Naive thymus-derived CD4-positive, alpha-beta T cell (primary cell): Measurements from ENCODE around the gene SECTM1. TPM values are rescaled to one million over a fixed set of nuclear protein-coding genes. Genes with fewer than 3 reads are reported as not detected.
"Not testable (repeated sequence)": the region's sequence is repeated elsewhere in the genome, so short reads cannot be mapped to it uniquely, and the experiment has no call there.

ENCODE experiments used
- ATAC-seq: fragments of 150-1000 bp; cut with Tn5 transposase; 2 replicates; pipeline ENCODE4 v1.10.0; 2021; ENCODE audit warnings: mild to moderate bottlenecking, moderate library complexity
- CTCF ChIA-PET: fragments of 350-600 bp; sonication (Branson Sonifier 250); formaldehyde crosslinking; loops from one replicate; lab custom pipeline; 2021; ENCODE audit warnings: antibody characterized with exemption; lab: Charles Lee
- POLR2A ChIA-PET: fragments of 350-600 bp; sonication (Branson Sonifier 250); formaldehyde crosslinking; loops from one replicate; lab custom pipeline; 2021; ENCODE audit warnings: antibody characterized with exemption, inconsistent platforms; lab: Charles Lee
- DNase-seq, 9 donors: peaks; one replicate each; pipeline versions ENCODE4 v3.0.0 to v3.0.0-alpha.2; 2020 to 2022; ENCODE audit warnings: mixed read lengths in 1 of 9
- H3K27ac ChIP-seq: one replicate; pipeline ENCODE4 v1.7.0; 2013; ENCODE audit warnings: mild to moderate bottlenecking, low read depth, low read length, moderate library complexity
- H3K27me3 ChIP-seq, 2 donors: one replicate each; pipeline ENCODE4 v1.7.0; 2013; ENCODE audit warnings: low read length in 2 of 2, mild to moderate bottlenecking in 2 of 2, moderate library complexity in 2 of 2; ENCODE audit not compliant: control insufficient read depth in 2 of 2, insufficient read depth in 2 of 2
- H3K36me3 ChIP-seq, 3 experiments: 1 replicate in 2 of 3; 2 replicates in 1 of 3; pipeline ENCODE4 v1.7.0; 2013; ENCODE audit warnings: low read length in 3 of 3, mild to moderate bottlenecking in 3 of 3, moderate library complexity in 1 of 3; ENCODE audit not compliant: insufficient read depth in 3 of 3, control insufficient read depth in 2 of 3
- H3K4me1 ChIP-seq, 2 donors: one replicate each; pipeline ENCODE4 v1.7.0; 2013; ENCODE audit warnings: low read length in 2 of 2, mild to moderate bottlenecking in 2 of 2, moderate library complexity in 1 of 2; ENCODE audit not compliant: control insufficient read depth in 2 of 2, insufficient read depth in 2 of 2
- H3K4me3 ChIP-seq: 2 replicates; pipeline ENCODE4 v1.7.0; 2013; ENCODE audit warnings: mild to moderate bottlenecking, low read length
- H3K9me3 ChIP-seq, 3 experiments: 1 replicate in 2 of 3; 2 replicates in 1 of 3; pipeline ENCODE4 v1.7.0; 2013; ENCODE audit warnings: low read length in 3 of 3; ENCODE audit not compliant: control insufficient read depth in 2 of 3
- H3K27ac Mint-ChIP-seq, 9 donors: one replicate each; pipeline ENCODE4 v1.8.0; 2020 to 2022; ENCODE audit warnings: mixed read lengths in 9 of 9, mild to moderate bottlenecking in 8 of 9, moderate library complexity in 5 of 9, inconsistent platforms in 2 of 9
- H3K27me3 Mint-ChIP-seq, 5 donors: one replicate each; pipeline ENCODE4 v1.8.0; 2021 to 2022; ENCODE audit warnings: mixed read lengths in 5 of 5, mild to moderate bottlenecking in 1 of 5
- H3K36me3 Mint-ChIP-seq, 5 donors: one replicate each; pipeline ENCODE4 v1.8.0; 2020 to 2022; ENCODE audit warnings: mixed read lengths in 5 of 5, mild to moderate bottlenecking in 3 of 5, inconsistent platforms in 1 of 5
- H3K4me1 Mint-ChIP-seq, 7 donors: one replicate each; pipeline ENCODE4 v1.8.0; 2020 to 2022; ENCODE audit warnings: mixed read lengths in 7 of 7, mild to moderate bottlenecking in 3 of 7, inconsistent platforms in 1 of 7
- H3K4me3 Mint-ChIP-seq, 10 donors: one replicate each; pipeline ENCODE4 v1.8.0; 2020 to 2022; ENCODE audit warnings: mild to moderate bottlenecking in 10 of 10, mixed read lengths in 10 of 10, moderate library complexity in 6 of 10, inconsistent platforms in 2 of 10
- H3K9me3 Mint-ChIP-seq, 11 donors: one replicate each; pipeline ENCODE4 v1.8.0; 2020 to 2022; ENCODE audit warnings: mixed read lengths in 11 of 11, mild to moderate bottlenecking in 4 of 11, inconsistent platforms in 1 of 11, moderate library complexity in 1 of 11
- intact Hi-C, 2 donors: fragments of 100-400 bp; cut with micrococcal nuclease; formaldehyde crosslinking; loops; one replicate each; pipeline ENCODE4 v1.15.1; 2023
- polyA plus RNA-seq, 2 donors: library from polyadenylated mRNA; unstranded; fragments of 300-500 nt; fragmentation: Illumina TruSeq; gene quantifications; one replicate each; pipeline ENCODE4 v1.2.3, GENCODE V29; 2021
- total RNA-seq, 6 experiments: library from RNA in 5 of 6; stranded (reverse) in 5 of 6; gene quantifications; 1 replicate in 5 of 6; 2 replicates in 1 of 6; pipeline ENCODE4 v1.2.3 and lab custom pipeline; 2021 to 2026

The SECTM1 gene
- total and polyA plus RNA-seq, 7 experiments from 2014 or later, result 1.5 to 32.4 (median 3.2) TPM

DNA sequence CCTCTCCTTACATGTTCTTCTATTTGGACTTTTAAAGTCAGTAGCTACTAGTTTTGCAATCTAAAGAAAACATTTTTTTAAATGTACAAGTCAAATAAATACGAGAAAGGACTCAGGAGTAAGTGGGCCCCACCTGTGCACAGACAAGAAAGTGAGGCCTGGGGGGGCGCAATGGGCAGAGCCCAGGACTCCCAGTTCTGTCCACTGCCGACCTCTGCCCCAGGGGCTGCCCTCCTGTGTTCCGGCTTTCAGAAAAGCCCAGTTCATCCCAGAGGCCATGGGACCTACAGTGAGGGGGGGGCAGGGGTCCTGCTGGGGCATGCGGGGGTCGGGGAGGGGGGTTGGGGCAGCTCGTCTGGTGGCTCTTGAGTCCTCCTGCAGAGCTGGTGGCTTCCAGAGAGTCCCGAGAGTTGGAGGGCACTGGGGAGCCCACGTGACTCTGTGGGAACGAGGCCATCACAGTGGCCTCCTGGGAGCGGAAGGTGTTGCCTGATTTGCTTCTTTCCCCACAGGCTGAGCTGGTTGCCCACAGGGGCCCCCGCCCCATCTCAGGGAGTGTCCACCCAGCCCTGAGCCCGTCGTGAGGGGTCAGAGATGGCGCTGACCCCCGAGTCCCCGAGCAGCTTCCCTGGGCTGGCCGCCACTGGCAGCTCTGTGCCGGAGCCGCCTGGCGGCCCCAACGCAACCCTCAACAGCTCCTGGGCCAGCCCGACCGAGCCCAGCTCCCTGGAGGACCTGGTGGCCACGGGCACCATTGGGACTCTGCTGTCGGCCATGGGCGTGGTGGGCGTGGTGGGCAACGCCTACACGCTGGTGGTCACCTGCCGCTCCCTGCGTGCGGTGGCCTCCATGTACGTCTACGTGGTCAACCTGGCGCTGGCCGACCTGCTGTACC, 40.4 kb upstream of the SECTM1 start:
- Mint-ChIP-seq H3K27ac (no peak overlapping the region), H3K4me1 (peaks cover 9 to 20% (median 17%) of the 10 kb centered on the region in 7 donors), H3K4me3 (peak overlapping the region in 1 of 10 donors; percentile 38), H3K9me3 (no peaks in the 10 kb centered on the region), H3K27me3 (peaks cover 27 to 53% (median 49%) of the 10 kb centered on the region in 5 donors), H3K36me3 (no peaks in the 10 kb centered on the region)
- Histone ChIP-seq H3K9me3 (no peaks in the 10 kb centered on the region), H3K27ac (no peak overlapping the region), H3K4me3 (no peak overlapping the region), H3K4me1 (peaks cover 0 to 7% of the 10 kb centered on the region in 2 donors), H3K27me3 (peaks cover 3 to 5% of the 10 kb centered on the region in 2 donors), H3K36me3 (no peaks in the 10 kb centered on the region)
- intact Hi-C loops, result no loop called here
- ChIA-PET POLR2A (no interaction called here), CTCF (no interaction called here)
- DNase-seq (no peak), ATAC-seq (no peak)

DNA sequence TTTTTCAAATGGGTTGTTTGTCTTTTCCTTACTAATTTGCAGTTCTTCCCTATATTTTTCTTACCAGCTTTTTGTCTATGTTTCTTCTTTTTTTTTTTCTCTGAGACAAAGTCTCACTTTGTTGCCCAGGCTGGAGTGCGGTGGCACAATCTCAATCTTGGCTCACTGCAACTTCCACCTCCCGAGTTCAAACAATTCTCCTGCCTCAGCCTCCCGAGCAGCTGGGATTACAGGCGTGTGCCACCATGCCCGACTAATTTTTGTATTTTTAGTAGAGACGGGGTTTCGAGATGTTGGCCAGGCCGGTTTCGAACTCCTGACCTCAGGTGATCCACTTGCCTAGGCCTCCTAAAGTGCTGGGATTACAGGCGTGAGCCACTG, 39.5 kb upstream of the SECTM1 start:
- H3K4me3 ChIP-seq, H3K27me3 ChIP-seq, H3K4me1 ChIP-seq, intact Hi-C loops, H3K27ac ChIP-seq, POLR2A ChIA-PET, H3K9me3 ChIP-seq, ATAC-seq, DNase-seq, H3K27ac Mint-ChIP-seq, H3K36me3 Mint-ChIP-seq, H3K9me3 Mint-ChIP-seq, CTCF ChIA-PET, H3K36me3 ChIP-seq: not testable (repeated sequence)
- Mint-ChIP-seq H3K27me3 (peaks cover 27 to 55% (median 46%) of the 10 kb centered on the region in 5 donors), H3K4me3 (peak overlapping the region in 9 of 10 donors; percentile 15 to 72 (median 47)), H3K4me1 (peaks cover 9 to 20% (median 17%) of the 10 kb centered on the region in 7 donors)

DNA sequence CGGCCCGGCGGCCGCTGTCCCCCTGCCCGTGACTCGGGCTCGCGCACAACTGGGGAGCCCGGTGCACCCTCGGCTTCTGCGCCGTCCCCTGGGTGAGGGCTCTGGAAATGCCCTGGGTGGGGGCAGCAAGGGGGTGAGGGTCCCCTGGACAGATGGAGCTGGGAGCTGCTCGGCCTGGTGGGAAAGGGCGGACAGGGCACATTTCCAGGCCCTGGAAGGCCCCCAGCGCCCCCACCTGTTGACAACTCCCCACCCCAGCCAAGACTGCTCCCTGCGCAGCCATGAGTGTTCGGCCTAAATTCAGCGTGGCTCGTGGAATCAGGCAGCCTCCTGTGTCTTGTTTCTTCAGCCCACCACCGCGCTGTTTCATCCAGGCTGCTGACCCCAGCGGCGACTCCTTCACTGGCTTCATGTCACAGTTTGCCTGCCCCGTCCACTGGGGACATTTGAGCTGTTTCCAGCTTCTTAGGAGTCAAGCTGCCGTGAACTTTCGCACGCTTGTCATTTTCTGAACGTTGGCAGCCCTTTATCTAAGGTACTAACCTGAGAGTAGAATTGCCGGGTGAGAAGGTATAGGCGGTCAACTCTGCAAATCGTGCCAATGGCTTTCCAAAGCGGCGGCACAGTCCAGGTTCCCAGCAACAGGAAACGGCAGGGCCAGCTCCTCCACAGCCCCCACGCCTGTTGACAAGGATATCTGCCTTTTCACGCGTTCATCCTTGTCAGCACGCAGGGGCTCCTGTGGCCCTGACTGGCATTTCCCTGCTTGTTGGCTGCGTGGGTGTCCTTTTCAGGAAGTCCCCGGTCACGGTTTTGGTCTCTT, 38.9 kb upstream of the SECTM1 start:
- intact Hi-C loops, result no loop called here
- Histone ChIP-seq H3K4me1 (peaks cover 0 to 7% of the 10 kb centered on the region in 2 donors), H3K27ac (no peak overlapping the region), H3K27me3 (peaks cover 3 to 5% of the 10 kb centered on the region in 2 donors), H3K4me3 (no peak overlapping the region), H3K36me3 (no peaks in the 10 kb centered on the region), H3K9me3 (no peaks in the 10 kb centered on the region)
- DNase-seq, result no peak
- peaks cover 27 to 58% (median 44%) of the 10 kb centered on the region in 5 donors for H3K27me3 Mint-ChIP-seq
- peak overlapping the region; percentile 30 to 72 (median 52) for H3K4me3 Mint-ChIP-seq
- ChIA-PET CTCF (no interaction called here), POLR2A (no interaction called here)
- H3K36me3 Mint-ChIP-seq, result no peaks in the 10 kb centered on the region
- peaks cover 7 to 20% (median 17%) of the 10 kb centered on the region in 7 donors for H3K4me1 Mint-ChIP-seq
- no peak overlapping the region for H3K27ac Mint-ChIP-seq
- H3K9me3 Mint-ChIP-seq, result no peaks in the 10 kb centered on the region
- no peak for ATAC-seq

- CTCF ChIA-PET, result no interaction called here
- Mint-ChIP-seq H3K4me3 (peak within 1 kb of the TSS; percentile 75 to 89 (median 82)), H3K27me3 (peaks cover 27 to 65% (median 45%) of the 10 kb centered on the region in 5 donors), H3K36me3 (no peaks in the 10 kb centered on the region), H3K27ac (no peak within 1 kb of the TSS), H3K9me3 (no peaks in the 10 kb centered on the region), H3K4me1 (peaks cover 7 to 20% (median 17%) of the 10 kb centered on the region in 7 donors)
- Histone ChIP-seq H3K9me3 (no peaks in the 10 kb centered on the region), H3K27ac (no peak within 1 kb of the TSS), H3K36me3 (no peaks in the 10 kb centered on the region), H3K4me1 (peaks cover 0 to 7% of the 10 kb centered on the region in 2 donors), H3K27me3 (peaks cover 3 to 5% of the 10 kb centered on the region in 2 donors), H3K4me3 (peak within 1 kb of the TSS; percentile 31)
- ATAC-seq (no peak), DNase-seq (no peak)
- POLR2A ChIA-PET, result no interaction called here
- intact Hi-C loops, result no loop called here
These were observed 38.0 kb upstream of the SECTM1 start, which contains the start of gene UTS2R for GRCh38 chr17:82371333-82372248. UTS2R (plus strand) TSS chr17:82371765; CDS start chr17:82374325, 2,560 bp downstream.

- CTCF ChIA-PET, result no interaction called here
- intact Hi-C loops, result no loop called here
- no peak overlapping the region for H3K27ac Mint-ChIP-seq
- peak in 2 of 9 donors; percentile 30 to 50 for DNase-seq
- Histone ChIP-seq H3K4me3 (peak overlapping the region; percentile 31), H3K27me3 (peaks cover 3 to 5% of the 10 kb centered on the region in 2 donors), H3K4me1 (peaks cover 0 to 7% of the 10 kb centered on the region in 2 donors), H3K36me3 (no peaks in the 10 kb centered on the region), H3K27ac (no peak overlapping the region), H3K9me3 (no peaks in the 10 kb centered on the region)
- peak overlapping the region; percentile 75 to 89 (median 82) for H3K4me3 Mint-ChIP-seq
- POLR2A ChIA-PET, result interaction anchor here (1.1 kb wide), 1 partner anchor 10 kb away, joined by 3 read pairs; no protein-coding TSS in a partner anchor
- no peaks in the 10 kb centered on the region for H3K36me3 Mint-ChIP-seq
- peaks cover 27 to 60% (median 41%) of the 10 kb centered on the region in 5 donors for H3K27me3 Mint-ChIP-seq
- no peaks in the 10 kb centered on the region for H3K9me3 Mint-ChIP-seq
- no peak for ATAC-seq
- peaks cover 7 to 20% (median 17%) of the 10 kb centered on the region in 7 donors for H3K4me1 Mint-ChIP-seq
These were observed 37.1 kb upstream of the SECTM1 start for GRCh38 chr17:82370471-82371332.
